ENCODE measurements around the gene NCAM1.

The NCAM1 gene

DNA sequence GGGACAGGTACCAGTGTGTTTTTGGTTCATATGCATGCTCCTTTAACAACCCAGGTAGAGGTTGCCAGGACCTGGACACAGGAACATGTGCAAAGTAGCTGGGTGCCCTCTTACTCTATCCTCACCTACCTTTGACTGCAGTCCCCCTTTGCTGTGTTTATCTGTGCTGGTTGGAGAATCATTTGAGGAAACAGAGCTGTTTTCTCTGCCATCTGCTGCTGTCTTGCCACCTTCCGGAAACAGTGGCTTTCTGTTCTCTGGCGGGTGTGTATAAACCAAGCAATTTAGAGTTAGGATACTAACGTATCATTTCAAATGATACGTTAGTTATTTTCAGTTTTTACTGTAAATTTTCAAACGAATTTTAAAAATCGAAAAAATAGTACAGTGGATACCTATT is 181.3 kb downstream of the NCAM1 start:
- Histone ChIP-seq H3K4me3 (replicated peaks; ENCODE audit: insufficient read depth, low read length) (no peak overlapping the region), H3K27ac (replicated peaks) (no peak overlapping the region), H3K27me3 (ENCODE audit: insufficient read depth, poor library complexity, severe bottlenecking) (peaks cover 13% of the 10 kb centered on the region)
- DNase-seq (ENCODE audit: low read depth in 1 of 2, low spot score in 1 of 2) = no peak
- TF ChIP-seq POLR2AphosphoS5 (IDR thresholded peaks at IDR 0.05; ENCODE audit: low read depth) = no peak
- TF ChIP-seq GABPA (IDR thresholded peaks at IDR 0.05; ENCODE audit: low read depth) = no peak
- no peak for TF ChIP-seq SPI1 (IDR thresholded peaks at IDR 0.05; ENCODE audit: borderline replicate concordance, low read depth)
- TF ChIP-seq, protein P1, sequence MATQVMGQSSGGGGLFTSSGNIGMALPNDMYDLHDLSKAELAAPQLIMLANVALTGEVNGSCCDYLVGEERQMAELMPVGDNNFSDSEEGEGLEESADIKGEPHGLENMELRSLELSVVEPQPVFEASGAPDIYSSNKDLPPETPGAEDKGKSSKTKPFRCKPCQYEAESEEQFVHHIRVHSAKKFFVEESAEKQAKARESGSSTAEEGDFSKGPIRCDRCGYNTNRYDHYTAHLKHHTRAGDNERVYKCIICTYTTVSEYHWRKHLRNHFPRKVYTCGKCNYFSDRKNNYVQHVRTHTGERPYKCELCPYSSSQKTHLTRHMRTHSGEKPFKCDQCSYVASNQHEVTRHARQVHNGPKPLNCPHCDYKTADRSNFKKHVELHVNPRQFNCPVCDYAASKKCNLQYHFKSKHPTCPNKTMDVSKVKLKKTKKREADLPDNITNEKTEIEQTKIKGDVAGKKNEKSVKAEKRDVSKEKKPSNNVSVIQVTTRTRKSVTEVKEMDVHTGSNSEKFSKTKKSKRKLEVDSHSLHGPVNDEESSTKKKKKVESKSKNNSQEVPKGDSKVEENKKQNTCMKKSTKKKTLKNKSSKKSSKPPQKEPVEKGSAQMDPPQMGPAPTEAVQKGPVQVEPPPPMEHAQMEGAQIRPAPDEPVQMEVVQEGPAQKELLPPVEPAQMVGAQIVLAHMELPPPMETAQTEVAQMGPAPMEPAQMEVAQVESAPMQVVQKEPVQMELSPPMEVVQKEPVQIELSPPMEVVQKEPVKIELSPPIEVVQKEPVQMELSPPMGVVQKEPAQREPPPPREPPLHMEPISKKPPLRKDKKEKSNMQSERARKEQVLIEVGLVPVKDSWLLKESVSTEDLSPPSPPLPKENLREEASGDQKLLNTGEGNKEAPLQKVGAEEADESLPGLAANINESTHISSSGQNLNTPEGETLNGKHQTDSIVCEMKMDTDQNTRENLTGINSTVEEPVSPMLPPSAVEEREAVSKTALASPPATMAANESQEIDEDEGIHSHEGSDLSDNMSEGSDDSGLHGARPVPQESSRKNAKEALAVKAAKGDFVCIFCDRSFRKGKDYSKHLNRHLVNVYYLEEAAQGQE (IDR thresholded peaks at IDR 0.05; ENCODE audit: insufficient replicate concordance, low read depth) = no peak
- TF ChIP-seq, protein P2, sequence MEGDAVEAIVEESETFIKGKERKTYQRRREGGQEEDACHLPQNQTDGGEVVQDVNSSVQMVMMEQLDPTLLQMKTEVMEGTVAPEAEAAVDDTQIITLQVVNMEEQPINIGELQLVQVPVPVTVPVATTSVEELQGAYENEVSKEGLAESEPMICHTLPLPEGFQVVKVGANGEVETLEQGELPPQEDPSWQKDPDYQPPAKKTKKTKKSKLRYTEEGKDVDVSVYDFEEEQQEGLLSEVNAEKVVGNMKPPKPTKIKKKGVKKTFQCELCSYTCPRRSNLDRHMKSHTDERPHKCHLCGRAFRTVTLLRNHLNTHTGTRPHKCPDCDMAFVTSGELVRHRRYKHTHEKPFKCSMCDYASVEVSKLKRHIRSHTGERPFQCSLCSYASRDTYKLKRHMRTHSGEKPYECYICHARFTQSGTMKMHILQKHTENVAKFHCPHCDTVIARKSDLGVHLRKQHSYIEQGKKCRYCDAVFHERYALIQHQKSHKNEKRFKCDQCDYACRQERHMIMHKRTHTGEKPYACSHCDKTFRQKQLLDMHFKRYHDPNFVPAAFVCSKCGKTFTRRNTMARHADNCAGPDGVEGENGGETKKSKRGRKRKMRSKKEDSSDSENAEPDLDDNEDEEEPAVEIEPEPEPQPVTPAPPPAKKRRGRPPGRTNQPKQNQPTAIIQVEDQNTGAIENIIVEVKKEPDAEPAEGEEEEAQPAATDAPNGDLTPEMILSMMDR (IDR thresholded peaks at IDR 0.05; ENCODE audit: insufficient read depth, low read length) = no peak

DNA sequence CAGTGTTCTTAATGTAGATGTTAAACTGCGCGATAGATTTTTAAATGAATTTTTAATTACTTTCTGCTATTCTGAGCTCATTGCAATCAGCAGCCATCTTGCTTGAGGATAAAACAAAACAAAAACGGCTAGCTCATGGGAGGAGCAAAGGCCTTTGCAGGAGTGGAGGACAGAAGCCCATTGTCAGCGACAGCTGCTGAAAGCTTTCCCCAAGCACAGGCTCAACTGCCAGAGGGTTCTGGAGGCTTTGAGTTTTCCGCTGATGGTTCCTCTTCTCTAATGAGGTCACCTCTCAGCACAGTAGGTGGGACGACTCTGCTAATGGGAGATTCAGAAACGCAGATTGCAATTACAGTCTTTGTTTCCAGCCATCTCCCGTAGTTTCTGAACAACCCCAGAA is 186.0 kb downstream of the NCAM1 start:
- no peak overlapping the region for H3K27ac ChIP-seq (replicated peaks)
- DNase-seq (ENCODE audit: low read depth in 1 of 2, low spot score in 1 of 2) = no peak
- H3K4me3 ChIP-seq (replicated peaks; ENCODE audit: insufficient read depth, low read length) = no peak overlapping the region
- H3K27me3 ChIP-seq (ENCODE audit: insufficient read depth, poor library complexity, severe bottlenecking) = peaks cover 6% of the 10 kb centered on the region
- no peak for TF ChIP-seq POLR2AphosphoS5 (IDR thresholded peaks at IDR 0.05; ENCODE audit: low read depth)
- TF ChIP-seq GABPA (IDR thresholded peaks at IDR 0.05; ENCODE audit: low read depth) = no peak
- TF ChIP-seq, protein P2 (IDR thresholded peaks at IDR 0.05; ENCODE audit: insufficient read depth, low read length) = no peak
- TF ChIP-seq, protein P1 (IDR thresholded peaks at IDR 0.05; ENCODE audit: insufficient replicate concordance, low read depth) = no peak
- no peak for TF ChIP-seq SPI1 (IDR thresholded peaks at IDR 0.05; ENCODE audit: borderline replicate concordance, low read depth)

DNA sequence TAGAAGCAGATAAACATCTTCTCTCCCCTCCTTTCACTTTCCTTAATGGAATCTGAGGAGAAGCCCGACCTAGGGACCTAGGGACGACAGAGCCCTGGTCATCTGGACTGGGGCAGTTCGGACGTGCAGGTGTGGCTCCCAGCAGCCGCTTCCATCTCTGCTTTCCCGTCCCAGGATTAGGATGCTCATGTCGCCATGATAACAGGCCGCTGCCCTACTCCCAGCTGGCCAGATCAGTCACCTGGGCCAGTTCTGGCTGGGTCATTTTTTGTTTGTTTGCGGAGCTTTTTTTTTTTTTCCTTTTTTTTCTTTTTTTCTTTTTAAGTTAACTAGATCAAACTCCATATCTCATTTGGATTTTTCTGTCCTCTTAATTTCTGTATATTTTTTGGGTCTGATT is 186.9 kb downstream of the NCAM1 start:
- TF ChIP-seq SPI1 (IDR thresholded peaks at IDR 0.05; ENCODE audit: borderline replicate concordance, low read depth) (no peak), POLR2AphosphoS5 (IDR thresholded peaks at IDR 0.05; ENCODE audit: low read depth) (no peak), GABPA (IDR thresholded peaks at IDR 0.05; ENCODE audit: low read depth) (no peak)
- TF ChIP-seq, protein P1 (IDR thresholded peaks at IDR 0.05; ENCODE audit: insufficient replicate concordance, low read depth) = no peak
- TF ChIP-seq, protein P2 (IDR thresholded peaks at IDR 0.05; ENCODE audit: insufficient read depth, low read length) = no peak
- H3K4me3 ChIP-seq (replicated peaks; ENCODE audit: insufficient read depth, low read length) = no peak overlapping the region
- no peak overlapping the region for H3K27ac ChIP-seq (replicated peaks)
- DNase-seq (ENCODE audit: low read depth in 1 of 2, low spot score in 1 of 2) = no peak
- H3K27me3 ChIP-seq (ENCODE audit: insufficient read depth, poor library complexity, severe bottlenecking) = peaks cover 6% of the 10 kb centered on the region

Measured in HL-60 (cell line).